NCI-H526 (cell line): ENCODE results near the gene FAM81A.
"Not testable (repeated sequence)": the region's sequence is repeated elsewhere in the genome, so short reads cannot be mapped to it uniquely, and the experiment has no call there.

Source experiments
- DNase-seq, 2 experiments: peaks; one replicate each; lab custom pipeline; 2025; lab: John Stamatoyannopoulos, UW

The FAM81A gene

DNA sequence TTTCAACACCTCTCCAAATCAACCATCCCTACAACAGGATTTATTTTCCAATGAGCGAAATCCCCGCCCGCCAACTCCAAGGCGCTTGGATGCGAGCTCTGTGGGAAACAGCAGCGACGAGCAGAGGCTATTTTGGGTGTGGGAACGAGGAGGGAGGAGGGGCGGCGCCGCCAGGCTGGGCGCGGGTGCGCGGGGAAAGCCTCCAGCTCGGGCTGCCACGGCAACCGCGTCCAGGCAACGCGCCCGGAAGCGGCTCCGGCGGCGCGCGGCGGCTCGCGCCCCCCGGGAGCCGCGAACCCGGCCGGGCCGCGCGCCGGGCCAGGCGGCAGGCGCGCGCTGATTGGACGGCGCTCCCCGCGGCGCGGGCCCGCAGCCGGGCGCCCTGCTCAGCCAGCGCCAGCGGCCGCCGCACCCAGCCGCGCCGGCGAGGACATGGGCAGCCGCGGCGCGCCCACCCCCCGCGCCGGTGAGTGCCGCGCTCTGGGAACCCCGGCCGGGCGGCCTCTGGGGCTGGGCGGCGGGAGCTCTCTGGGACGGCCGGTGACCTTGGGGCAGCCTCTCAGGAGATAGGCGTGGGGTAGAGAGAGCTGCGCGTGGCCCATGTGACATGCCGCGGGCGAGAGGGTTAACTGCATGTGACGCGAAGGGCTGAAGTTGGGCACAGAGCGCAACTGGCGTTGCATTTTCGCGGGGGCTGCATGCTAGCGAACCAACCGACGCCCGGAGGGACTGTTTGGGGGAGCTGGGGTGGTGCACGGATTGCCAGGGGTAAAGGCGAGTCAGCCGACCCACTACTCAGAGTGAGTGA lies at the start of gene FAM81A:
TSS of gene FAM81A (plus strand) at position 370 of the 808 bp plus-strand sequence. CDS start 20,441 bp downstream, outside the sequence.
- peak; percentile 42 to 93 for DNase-seq

DNA sequence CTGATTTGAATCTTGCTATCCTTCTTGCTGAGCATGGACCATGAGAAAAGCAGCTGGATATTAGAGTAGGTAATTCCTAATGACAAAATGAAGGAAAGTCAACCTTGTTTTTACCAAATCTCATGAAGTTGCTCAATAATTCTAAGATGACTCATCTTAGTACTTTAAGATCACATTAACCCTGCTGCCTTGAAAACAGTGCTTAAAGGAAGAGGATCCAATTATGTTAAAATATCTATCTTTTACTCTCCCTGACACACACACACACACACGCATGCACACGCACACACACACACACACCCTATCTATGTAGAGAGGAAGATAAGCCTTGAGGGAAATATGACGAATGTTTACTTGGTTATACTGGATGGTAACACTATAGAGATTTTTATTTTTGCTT lies 49.3 kb upstream of the FAM81A start:
- DNase-seq: no peak

DNA sequence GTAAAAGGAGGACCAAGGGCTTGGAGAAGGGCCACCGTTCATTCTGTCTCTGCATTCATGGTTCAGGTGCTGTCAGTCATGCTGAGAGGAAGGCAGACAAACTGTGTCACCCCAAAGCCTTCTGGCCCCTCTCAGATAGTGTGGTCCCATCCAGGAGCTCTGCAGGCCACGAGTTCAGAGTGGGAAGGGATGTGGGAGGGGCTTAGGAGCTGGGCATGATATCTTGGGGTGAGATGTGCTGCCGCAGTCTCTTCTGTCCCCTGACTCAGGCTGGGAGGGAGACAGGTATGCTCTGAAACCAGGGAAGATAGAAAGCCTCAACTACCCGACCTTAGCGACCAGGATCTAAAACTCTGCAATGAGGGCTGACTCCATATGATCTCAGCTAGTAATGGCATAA lies 45.7 kb upstream of the FAM81A start:
- no peak for DNase-seq

DNA sequence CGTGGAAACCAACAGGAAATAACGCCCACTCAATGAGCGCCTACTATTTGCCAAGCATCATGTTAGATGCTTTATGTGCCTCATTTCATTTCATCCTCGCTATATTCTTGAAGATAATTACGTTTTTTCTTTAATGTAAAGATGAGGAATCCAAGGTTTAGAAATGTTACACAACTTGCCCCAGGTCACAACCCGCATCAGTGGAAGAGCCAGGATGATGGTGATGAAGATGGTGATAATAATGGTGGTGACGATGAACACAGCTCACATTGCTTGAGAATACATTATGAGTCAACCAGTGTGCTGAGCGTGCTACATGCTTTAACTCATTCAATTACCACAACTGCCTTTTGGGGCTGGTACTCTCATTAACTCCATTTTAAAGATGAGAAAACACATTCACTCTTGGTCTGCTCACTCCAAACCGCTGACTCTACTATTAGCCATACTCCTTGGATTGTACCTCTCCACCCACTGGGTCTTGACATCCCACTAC lies 43.8 kb upstream of the FAM81A start:
- no peak for DNase-seq

DNA sequence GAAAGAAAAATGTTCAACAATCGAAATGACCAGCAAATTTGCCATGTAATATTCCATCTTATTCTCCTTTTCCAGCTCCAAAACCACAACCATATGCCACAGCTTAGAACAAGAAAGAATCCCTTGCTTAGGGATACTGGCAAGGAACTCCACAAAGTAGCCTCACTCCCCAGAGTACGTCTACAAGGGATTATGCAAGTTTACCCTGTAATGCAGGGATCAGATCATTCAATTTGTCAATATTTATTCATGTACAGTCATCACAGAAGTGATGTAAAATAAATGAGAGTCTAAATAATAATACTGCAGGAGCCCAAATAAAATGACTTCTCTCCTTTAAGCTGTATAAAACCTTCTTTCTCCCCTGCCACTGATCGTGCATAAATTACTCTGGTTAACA lies 41.8 kb upstream of the FAM81A start:
- DNase-seq: no peak

DNA sequence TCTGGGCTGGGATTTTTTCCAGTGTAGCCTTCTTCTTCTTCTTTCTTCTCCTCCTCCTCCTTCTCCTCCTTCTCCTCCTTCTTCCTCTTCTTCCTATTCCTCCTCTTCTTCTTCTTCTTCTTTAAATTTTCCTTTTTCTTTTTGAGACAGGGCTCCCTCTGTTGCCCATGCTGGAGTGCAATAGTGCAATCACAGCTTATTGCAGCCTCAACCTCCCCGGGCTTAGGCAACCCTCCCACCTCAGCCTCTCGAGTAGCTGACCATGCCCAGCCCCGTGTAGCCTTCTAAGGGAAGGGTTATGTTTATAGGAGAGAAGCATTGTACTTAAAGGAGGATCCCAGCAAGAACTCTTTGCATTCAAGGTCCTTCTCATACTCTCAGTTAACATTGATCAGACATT lies 41.3 kb upstream of the FAM81A start:
- DNase-seq: no peak

DNA sequence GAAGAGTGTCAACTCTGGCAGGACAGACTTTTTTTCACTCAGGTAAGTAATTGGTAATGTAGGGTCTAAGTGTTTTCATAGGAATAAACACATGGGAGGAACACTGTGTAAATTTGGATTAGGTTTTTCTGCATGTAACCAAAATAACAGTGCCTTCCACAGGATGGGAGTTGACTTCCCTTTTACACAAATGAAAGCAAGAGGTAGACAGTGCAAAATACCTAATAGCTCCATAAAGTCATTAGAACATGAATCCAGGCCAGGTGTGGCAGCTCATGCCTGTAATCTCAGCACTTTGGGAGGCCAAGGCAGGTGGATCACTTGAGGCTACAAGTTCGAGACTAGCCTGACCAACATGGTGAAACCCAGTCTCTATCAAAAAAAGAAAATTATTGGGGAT lies 39.8 kb upstream of the FAM81A start:
- no peak for DNase-seq

DNA sequence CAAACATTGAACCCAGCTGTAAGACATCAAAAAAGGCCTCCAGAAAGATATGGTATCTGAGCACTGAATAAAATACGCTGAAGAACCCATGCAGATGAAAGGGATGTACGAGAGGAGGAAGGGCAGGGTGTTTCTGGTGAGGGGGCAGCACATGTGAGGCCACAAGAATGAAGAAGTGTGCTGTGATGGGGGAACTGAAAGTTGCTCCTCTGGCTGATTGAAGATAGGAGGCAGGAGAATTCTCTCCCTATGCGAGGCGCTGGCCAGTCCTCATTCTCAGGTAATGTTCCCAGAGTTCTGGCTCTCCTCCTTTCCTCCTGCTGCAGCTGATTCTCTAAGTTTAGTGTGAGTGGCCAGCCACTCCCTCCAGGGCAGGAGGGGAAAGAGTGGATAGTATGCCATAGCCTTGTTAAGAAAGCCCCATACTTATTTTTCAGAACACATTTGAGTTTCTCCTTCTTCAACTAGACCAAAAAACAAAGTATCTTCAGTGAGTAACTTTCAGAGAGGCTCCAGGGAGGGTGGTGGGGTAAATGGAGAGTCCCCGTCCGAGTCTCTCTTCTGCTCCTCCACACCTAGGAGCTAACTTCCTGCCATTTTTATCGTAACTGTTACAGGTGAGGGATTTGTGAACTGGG lies 38.4 kb upstream of the FAM81A start:
- DNase-seq: no peak

DNA sequence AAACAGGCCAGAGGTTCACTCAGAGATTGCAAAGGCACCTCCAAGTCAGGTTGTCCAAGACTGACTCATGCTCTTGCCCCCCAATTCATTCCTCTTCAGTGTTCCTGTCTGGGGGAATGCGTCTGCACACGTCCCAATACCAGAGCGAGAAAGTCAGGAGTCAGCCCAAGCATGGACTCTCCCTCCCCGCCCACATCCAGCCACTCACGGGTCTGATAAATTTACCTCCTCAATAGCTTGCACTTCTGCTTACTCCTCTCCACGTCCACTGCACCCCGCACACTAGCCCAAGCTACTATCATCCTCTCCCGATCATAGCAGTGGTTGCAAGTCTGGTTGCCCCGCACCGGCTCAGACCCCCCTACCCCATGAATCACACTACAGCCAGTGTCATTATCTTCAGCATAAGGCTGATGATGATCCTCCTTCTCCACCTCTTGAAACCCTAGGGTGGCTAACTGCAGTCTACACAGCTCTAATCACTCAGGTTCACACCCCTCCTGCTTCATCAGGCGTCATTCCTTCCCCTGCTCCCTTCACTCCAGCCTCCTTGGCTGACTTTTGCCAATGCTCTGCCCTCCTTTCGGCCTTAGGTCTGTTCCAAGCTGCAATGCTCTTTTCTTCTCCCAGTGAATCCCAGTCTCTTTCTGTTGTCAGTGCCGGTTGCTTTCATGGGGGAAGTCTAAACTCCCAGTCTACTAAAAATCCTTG lies 37.7 kb upstream of the FAM81A start:
- no peak for DNase-seq

DNA sequence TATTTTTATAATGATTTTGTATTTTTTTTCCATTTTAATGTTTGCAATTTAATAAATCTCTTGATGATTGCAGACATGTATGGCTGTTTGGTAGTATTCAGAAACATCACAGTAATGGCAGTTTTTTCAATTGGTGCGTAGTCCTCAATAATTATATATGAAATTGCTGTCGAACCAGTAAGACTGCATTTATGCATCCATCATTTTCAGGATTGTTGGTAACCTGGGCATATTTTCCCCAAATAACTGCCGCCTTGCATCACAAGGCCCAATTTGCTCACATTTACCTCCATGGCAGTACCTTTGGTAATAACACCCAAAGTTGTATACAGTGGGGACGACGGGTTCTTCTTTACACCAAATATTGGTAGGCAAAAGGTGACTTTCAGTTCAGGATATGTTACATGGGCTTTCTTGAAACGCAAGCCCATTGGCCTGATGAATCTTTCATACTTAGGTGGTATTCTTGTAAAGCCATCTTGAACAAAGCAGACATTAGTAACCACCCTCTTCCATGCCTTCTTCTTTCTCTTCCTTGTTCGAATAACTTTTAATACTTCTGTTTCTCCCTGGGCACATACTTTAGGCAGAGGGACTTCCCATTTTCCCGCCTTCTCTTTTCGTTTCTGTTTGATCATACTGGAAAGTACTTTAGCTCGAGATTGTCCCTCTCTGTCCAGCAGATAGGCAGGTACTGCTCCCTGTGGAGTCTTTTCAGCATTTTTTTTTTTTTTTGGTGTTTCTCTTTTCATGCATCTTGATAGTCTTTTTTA lies 36.7 kb upstream of the FAM81A start:
- DNase-seq: not testable (repeated sequence)

DNA sequence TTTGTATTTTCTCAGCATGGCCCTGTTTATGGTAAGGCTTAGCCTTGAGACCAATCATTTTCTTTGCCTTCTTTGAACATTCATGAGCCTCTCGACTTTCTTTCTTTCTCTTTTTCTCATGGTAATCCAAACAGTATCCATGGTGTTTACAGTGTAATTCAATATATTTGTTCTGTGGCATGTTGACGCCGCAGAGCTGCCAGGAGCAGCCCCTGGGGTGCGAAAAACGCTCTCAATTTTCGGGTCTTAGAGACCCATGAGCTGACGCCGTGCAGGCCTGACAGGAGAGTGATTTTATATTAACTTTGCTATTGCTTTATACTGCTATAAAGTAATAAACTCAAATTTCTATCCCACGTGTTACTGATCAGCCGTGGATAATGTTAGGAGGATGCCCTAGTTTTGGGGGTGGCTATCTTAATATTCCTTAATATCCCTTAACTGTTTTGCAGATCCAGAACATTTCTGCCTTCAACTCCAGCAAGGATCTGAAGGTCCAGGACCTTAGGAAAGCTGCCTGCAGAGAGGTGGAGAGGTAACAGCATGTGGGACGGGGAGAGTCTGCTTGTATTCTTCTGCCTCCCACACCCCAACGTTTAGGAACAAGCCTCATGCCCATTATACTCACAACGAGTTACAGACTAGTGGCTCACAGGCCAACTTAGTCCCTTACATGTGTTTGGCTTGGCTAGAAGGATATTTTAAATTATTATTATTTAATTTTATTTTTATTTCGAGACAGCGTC lies 36.0 kb upstream of the FAM81A start:
- DNase-seq: peak; percentile 8 to 62

DNA sequence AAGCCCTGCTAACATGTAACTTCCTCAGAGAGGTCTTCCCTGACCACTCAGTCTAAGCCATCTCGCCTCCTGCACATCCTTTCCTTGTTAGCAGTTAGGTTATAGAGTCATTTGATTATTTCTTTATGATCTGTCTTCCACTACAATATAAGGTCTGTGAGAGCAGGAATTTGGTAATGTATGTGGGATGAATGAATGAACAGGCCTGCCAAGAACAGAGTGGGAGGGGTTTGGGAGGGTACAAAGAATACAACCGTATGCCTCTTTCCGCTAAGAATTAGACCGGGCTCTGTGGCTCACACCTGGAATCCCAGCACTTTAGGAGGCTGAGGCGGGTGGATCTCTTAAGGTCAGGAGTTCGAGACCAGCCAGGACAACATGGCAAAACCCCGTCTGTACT lies 32.9 kb upstream of the FAM81A start:
- no peak for DNase-seq

DNA sequence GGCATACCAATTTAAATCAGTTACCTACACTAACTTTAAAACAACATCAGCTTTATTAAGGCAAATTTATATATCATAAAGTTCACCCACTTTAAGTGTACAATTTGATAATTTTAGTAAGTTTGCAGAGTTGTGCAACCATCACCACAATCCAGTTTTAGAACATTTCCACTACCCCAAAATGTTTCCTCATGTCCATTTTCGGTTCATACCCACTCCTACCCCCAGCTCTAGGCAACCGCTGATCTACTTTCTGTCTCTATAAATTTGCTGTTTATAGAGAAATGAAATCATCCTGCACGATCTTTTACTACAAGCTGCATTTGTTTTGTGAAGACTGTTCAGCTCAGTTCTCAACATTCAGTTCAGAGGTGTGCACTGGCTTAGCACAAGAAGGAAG lies 31.5 kb upstream of the FAM81A start:
- DNase-seq: no peak

DNA sequence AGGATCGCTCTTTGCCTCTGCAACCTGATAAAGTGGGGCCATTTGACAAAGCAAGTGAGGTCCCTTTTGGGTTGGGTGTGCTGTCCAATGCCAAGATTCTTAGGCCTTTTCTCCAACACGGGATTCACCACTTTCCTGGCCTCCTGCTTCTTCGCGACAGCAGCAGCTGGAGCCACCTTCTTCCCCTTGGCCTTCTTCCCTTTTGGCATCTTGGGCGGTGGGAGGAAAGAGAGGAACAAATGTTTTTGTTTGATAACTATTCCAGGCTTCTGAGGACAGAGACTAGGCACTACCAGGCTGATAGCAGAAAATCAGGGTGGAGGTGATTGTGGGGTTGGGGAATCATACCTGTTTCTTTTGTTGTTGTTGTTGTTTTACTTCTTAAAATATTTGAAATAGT lies 30.0 kb upstream of the FAM81A start:
- DNase-seq: no peak

DNA sequence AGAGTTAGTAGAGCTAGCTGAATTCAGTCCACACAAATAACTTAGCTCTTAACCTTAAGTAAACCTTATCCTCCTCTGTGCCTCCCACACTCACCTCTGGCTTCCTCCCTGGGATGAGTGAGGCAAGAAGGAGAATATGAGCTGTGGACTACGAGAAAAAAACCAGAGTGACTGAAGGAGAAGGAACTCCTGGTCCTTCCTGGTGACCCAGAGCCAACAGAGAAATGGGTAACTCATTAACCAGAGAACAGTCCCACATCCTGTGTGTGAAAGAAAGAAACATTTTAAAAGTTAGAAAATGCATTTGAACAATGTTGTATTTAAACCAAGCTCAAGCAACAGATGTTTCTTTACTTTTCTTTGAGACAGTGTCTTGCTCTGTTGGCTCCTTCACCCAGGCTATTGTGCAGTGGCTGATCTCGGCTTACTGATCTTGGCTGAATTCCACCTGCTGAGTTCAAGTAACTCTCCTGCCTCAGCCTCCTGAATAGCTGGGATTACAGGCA lies 27.5 kb upstream of the FAM81A start:
- no peak for DNase-seq

DNA sequence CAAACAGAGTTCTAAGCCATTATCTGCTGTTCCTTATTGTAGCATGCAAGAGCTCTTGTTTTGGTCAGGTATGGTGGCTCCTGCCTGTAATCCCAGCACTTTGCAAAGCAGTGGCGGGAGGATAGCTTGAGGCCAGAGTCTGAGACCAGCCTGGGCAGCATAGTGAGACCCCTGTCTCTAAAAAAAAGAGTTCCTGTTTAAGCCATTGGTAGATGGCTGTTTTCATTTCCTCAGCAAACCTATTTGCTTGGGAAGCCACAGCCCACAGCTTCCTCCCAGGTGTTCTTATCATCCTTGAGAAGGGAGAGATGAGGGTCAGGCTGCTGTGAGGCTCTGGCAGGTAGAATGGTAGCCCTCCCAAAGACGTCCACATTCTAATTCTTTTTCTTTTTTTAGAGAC lies 24.4 kb upstream of the FAM81A start:
- no peak for DNase-seq

DNA sequence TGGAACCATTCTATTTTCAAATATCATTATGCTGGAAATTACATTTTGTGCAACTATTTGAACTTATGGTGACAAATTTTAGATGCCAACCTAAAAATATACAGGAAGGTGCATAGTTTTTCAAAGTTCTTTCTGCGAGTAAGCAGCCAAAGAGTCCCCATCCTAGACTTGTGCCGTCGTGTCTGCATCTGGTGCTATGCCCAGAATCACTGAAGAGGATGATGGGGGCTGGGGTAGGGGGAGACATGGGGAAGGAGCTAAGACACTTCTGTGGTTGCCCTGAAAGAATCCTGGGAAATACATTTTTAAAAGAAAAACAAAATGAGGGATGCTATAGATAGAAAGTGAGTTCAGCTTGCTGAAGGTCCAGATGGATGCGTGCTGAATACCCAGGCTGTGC lies 21.2 kb upstream of the FAM81A start:
- DNase-seq: no peak

DNA sequence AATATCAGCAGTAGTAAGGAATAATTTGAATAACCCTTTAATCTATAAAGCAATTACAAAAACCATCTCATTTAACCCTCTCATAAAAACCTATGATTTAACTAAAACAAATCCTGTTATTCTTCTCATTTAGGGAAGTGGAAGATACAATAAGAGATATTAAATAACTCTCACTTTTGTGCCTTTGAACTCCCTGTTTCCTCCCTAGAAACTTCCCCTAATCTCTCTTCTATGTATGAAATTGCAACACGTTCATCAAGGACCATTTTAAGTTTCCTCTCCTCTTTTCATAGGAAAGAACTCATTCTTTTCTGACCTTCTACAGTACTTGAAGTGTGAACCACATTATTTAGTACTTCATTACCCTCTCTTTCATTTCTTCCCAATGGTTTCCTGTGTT lies 18.8 kb upstream of the FAM81A start:
- no peak for DNase-seq

DNA sequence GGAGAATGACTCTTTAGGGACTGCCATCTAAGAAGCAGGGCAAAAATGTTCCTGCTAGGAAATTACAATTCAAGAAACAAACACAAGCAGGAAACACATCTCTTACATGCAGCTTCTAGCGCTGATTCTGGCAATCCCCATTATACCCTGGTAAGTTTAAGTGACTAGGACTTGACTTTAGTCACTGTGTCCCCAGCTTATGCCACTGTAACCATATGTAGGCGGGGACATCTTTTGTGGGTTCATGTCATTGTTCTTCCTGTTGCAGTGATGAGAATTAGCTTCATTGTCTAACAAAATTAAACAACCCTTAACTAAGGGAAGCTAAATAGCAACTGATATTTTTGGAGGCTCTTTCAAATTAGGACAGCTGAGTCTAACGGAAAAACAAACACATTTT lies 17.9 kb upstream of the FAM81A start:
- no peak for DNase-seq

DNA sequence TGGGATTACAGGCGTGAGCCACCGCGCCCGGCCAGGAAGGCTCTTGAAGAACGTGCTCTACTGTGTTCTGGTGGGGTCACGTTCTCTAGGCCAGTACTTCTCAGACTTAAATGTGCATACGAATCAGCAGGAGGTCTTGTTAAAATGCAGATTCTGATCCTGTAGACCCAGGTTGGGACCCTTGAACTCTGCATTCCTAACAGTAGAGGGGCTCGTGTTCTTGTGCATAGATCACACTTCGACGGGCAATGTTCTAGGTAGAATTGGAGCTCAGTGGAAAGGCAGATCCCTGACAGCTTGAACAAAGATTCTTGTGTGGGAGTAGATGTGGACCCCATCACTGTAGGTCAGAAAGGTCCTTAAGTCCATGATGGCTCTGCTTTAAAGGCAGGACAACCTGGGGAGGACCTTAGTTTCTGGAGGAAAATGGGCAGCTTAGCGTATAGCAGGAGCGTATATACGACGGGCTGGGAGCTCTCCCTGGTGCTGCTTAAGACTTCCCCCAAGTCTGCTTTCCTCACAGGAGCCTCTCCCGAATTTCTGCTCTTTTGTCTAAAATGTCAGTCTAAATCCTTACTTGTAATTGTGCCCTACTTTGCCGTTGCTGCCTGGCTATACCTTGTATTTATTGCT lies 16.9 kb upstream of the FAM81A start:
- no peak for DNase-seq

DNA sequence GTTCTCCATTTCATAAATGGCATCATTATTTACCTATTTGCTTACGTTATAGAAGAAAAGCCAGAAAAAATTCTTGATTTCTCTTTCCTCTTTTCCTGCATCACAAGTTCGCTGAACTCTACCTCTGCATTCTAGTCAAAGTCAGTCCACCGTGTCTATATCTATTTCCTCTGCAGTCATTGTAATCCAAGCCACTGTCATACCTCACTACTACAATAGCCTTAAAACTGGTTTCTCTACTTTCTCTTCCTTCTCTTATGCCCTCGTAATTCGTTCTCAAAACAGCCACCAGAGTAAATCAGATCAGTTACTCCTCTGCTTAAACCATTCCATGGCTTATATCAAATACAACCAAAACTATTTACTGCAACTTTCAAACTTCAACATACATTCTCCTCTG lies 13.4 kb upstream of the FAM81A start:
- peak in 1 of 2 experiments; percentile 12 for DNase-seq
